A549 treated with Mapracorat at 1 μM for 4 hours (cell line): ENCODE data around the gene HNRNPA3. TPM values are rescaled to one million over a fixed set of nuclear protein-coding genes. Genes with fewer than 3 reads are reported as not detected.

Experiments
- total RNA-seq: library from RNA; stranded (reverse); fragments of 200-300 nt; extraction: Qiagen RNA extraction; gene quantifications from 5 replicates; pipeline ENCODE4 v1.2.3, GENCODE V29; 2022

The HNRNPA3 gene
- 352 to 394 TPM (median 363 TPM) in 5 replicates for total RNA-seq

GRCh38 chr2:177212106-177212890 is at the start of gene HNRNPA3:
HNRNPA3 (plus strand) TSS chr2:177212794; CDS start chr2:177212800, 6 bp downstream.

GRCh38 chr2:177264693-177265587 is 52.3 kb downstream of the HNRNPA3 start, which contains the start of gene NFE2L2:
NFE2L2 (minus strand) TSS chr2:177264727; CDS start chr2:177264576, 151 bp downstream.

Other genes starting within 250 kb of the HNRNPA3 start
- 39.1 to 45.0 TPM (median 40.5 TPM) in 5 replicates for gene NFE2L2, start 51.9 kb downstream of the HNRNPA3 start, total RNA-seq
- gene AGPS, start 180.0 kb downstream of the HNRNPA3 start, total RNA-seq = 31.1 to 44.7 TPM (median 37.1 TPM) in 5 replicates